T-cell (primary cell): ENCODE results near the gene CRB3. TPM values are rescaled to one million over a fixed set of nuclear protein-coding genes. Genes with fewer than 3 reads are reported as not detected.

Experiments
- ATAC-seq, 4 experiments: fragments of 200-7000 bp in 3 of 4; fragments of 150-1000 bp in 1 of 4; cut with Tn5 transposase; replicated peaks in 1 of 4; 1 replicate in 3 of 4; 2 replicates in 1 of 4; pipeline ENCODE4 v1.10.0; 2021; ENCODE audit warnings: moderate library complexity in 3 of 4, mild to moderate bottlenecking in 2 of 4, moderate number of reproducible peaks in 1 of 4
- CTCF ChIA-PET, 2 donors: fragments of 300-600 bp; sonication (Branson Sonifier 250); formaldehyde crosslinking; loops; one replicate each; lab custom pipeline; 2022; ENCODE audit warnings: antibody characterized with exemption in 2 of 2; lab: Charles Lee
- POLR2A ChIA-PET, 2 donors: fragments of 300-600 bp; sonication (Branson Sonifier 250); formaldehyde crosslinking; loops; one replicate each; lab custom pipeline; 2022; ENCODE audit warnings: antibody characterized with exemption in 2 of 2; lab: Charles Lee
- DNase-seq, 35 experiments: peaks; one replicate each; pipeline versions ENCODE4 v3.0.0 to v3.0.0-alpha.2; 2013 to 2023
- H3K27ac ChIP-seq: one replicate; pipeline ENCODE4 v1.5.1; 2013; ENCODE audit warnings: low read length
- H3K27me3 ChIP-seq, 2 experiments: replicated peaks in 1 of 2; 1 replicate in 1 of 2; 2 replicates in 1 of 2; pipeline versions ENCODE4 v1.6.1 to v1.7.0; 2013; ENCODE audit warnings: low read length in 1 of 2, mixed read lengths in 1 of 2; ENCODE audit not compliant: control insufficient read depth in 2 of 2, insufficient read depth in 2 of 2; ENCODE audit errors: extremely low read depth in 1 of 2
- H3K36me3 ChIP-seq, 2 donors: 1 replicate in 1 of 2; 2 replicates in 1 of 2; pipeline versions ENCODE4 v1.6.1 to v1.7.0; 2013; ENCODE audit warnings: low read length in 1 of 2; ENCODE audit not compliant: control insufficient read depth in 2 of 2, insufficient read depth in 1 of 2; ENCODE audit errors: extremely low read depth in 1 of 2
- H3K4me1 ChIP-seq, 2 experiments: 1 replicate in 1 of 2; 2 replicates in 1 of 2; pipeline versions ENCODE4 v1.6.1 to v1.7.0; 2013; ENCODE audit warnings: low read length in 2 of 2, mixed read lengths in 1 of 2; ENCODE audit not compliant: insufficient read depth in 2 of 2, control insufficient read depth in 1 of 2; ENCODE audit errors: extremely low read depth in 1 of 2
- H3K4me3 ChIP-seq, 2 donors: 1 replicate in 1 of 2; 2 replicates in 1 of 2; pipeline versions ENCODE4 v1.5.1 to v1.7.0; 2013; ENCODE audit warnings: mild to moderate bottlenecking in 2 of 2, low read length in 1 of 2, moderate library complexity in 1 of 2; ENCODE audit not compliant: control insufficient read depth in 1 of 2; ENCODE audit errors: extremely low read depth in 1 of 2
- H3K9me3 ChIP-seq: 2 replicates; pipeline ENCODE4 v1.7.0; 2013
- H3K27ac Mint-ChIP-seq, 2 donors: one replicate each; pipeline ENCODE4 v1.8.0; 2020 to 2021; ENCODE audit warnings: mild to moderate bottlenecking in 2 of 2, mixed read lengths in 2 of 2
- H3K27me3 Mint-ChIP-seq, 2 donors: one replicate each; pipeline ENCODE4 v1.8.0; 2021 to 2022; ENCODE audit warnings: mixed read lengths in 2 of 2
- H3K36me3 Mint-ChIP-seq: one replicate; pipeline ENCODE4 v1.8.0; 2021; ENCODE audit warnings: mixed read lengths
- H3K4me1 Mint-ChIP-seq, 3 donors: one replicate each; pipeline ENCODE4 v1.8.0; 2020 to 2022; ENCODE audit warnings: mixed read lengths in 3 of 3, mild to moderate bottlenecking in 1 of 3
- H3K4me3 Mint-ChIP-seq, 3 donors: one replicate each; pipeline ENCODE4 v1.8.0; 2020 to 2022; ENCODE audit warnings: mild to moderate bottlenecking in 3 of 3, mixed read lengths in 3 of 3, moderate library complexity in 3 of 3
- H3K9me3 Mint-ChIP-seq, 3 donors: one replicate each; pipeline ENCODE4 v1.8.0; 2020 to 2022; ENCODE audit warnings: mixed read lengths in 3 of 3
- WGBS: methylation state at CpG from one replicate; pipeline ENCODE4 v1.1.5; 2013; ENCODE audit warnings: missing lambda C conversion rate; ENCODE audit not compliant: insufficient coverage; 5-methylcytosine and 5-hydroxymethylcytosine counted together
- total RNA-seq, 35 experiments: library from RNA in 6 of 35; stranded (reverse) in 6 of 35; fragments of 120-200 nt in 1 of 35; gene quantifications; one replicate each; pipeline versions ENCODE4 v1.2.1 to v1.2.4 and lab custom pipeline; 2013 to 2026

Gene CRB3
- total RNA-seq, 5 donors from 2014 or later (not counting 1 experiment from before 2014, with no cell fraction given): 5.7 to 6.5 (median 5.9) TPM

GRCh38 chr19:6433165-6433564 lies 30.9 kb upstream of the CRB3 start:
- Histone ChIP-seq H3K27me3 (peaks cover 0 to 6% of the 10 kb centered on the region in 2 experiments), H3K36me3 (no peaks in the 10 kb centered on the region), H3K4me3 (no peak overlapping the region), H3K9me3 (no peaks in the 10 kb centered on the region), H3K4me1 (peaks cover 0 to 7% of the 10 kb centered on the region in 2 experiments), H3K27ac (no peak overlapping the region)
- Mint-ChIP-seq H3K27ac (no peak overlapping the region), H3K9me3 (no peaks in the 10 kb centered on the region), H3K4me1 (peaks cover 0 to 7% (median 2%) of the 10 kb centered on the region in 3 donors), H3K27me3 (no peaks in the 10 kb centered on the region), H3K36me3 (no peaks in the 10 kb centered on the region), H3K4me3 (no peak overlapping the region)
- CTCF ChIA-PET: no interaction called here
- ATAC-seq (no peak), DNase-seq (no peak)
- 96% methylated on average over 4 of the region's 11 CpGs for WGBS
- POLR2A ChIA-PET: no interaction called here

- WGBS: 89% methylated on average over 6 of the region's 10 CpGs
- no peak within 1 kb of the TSS for H3K27ac Mint-ChIP-seq
Measured at GRCh38 chr19:6433663-6434062, 30.4 kb upstream of the CRB3 start, which contains the start of gene SLC25A41. SLC25A41 (minus strand) TSS chr19:6433763; CDS start chr19:6433693, 70 bp downstream.

DNA sequence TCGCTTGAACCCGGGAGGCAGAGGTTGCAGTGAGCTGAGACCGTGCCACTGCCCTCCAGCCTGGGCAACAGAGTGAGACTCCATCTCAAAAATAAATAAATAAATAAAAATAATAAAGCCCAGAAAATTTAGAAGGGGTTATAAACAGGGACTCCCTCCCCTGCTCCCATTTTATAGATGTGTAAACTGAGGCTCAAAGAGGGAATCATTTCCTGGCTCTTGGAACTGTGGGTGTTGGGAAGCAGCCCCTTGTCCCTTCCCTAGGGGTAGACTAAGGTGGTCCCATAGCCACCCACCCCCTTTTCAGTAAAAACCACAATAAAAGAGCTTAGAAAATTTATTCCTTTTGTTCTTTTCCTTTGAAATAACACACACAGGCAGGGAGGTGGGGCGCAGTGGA lies 24.3 kb upstream of the CRB3 start:
- ChIA-PET POLR2A (no interaction called here), CTCF (no interaction called here)
- H3K4me3 Mint-ChIP-seq: no peak overlapping the region
- no peak for DNase-seq
- H3K36me3 Mint-ChIP-seq: no peaks in the 10 kb centered on the region
- Histone ChIP-seq H3K9me3 (no peaks in the 10 kb centered on the region), H3K27ac (no peak overlapping the region), H3K4me1 (no peaks in the 10 kb centered on the region), H3K36me3 (no peaks in the 10 kb centered on the region), H3K27me3 (peaks cover 0 to 2% of the 10 kb centered on the region in 2 experiments), H3K4me3 (no peak overlapping the region)
- H3K27me3 Mint-ChIP-seq: no peaks in the 10 kb centered on the region
- H3K4me1 Mint-ChIP-seq: no peaks in the 10 kb centered on the region
- H3K9me3 Mint-ChIP-seq: no peaks in the 10 kb centered on the region
- no peak for ATAC-seq
- WGBS: no CpG with 5 or more reads among the region's 4 CpGs
- H3K27ac Mint-ChIP-seq: no peak overlapping the region

More at GRCh38 chr19:6433663-6434062, 30.4 kb upstream of the CRB3 start, which contains the start of gene SLC25A41:
- POLR2A ChIA-PET: no interaction called here
- CTCF ChIA-PET: no interaction called here
- Mint-ChIP-seq H3K4me1 (peaks cover 0 to 7% (median 2%) of the 10 kb centered on the region in 3 donors), H3K4me3 (no peak within 1 kb of the TSS), H3K9me3 (no peaks in the 10 kb centered on the region), H3K36me3 (no peaks in the 10 kb centered on the region), H3K27me3 (no peaks in the 10 kb centered on the region)
- no peaks in the 10 kb centered on the region for H3K36me3 ChIP-seq
- peaks cover 0 to 6% of the 10 kb centered on the region in 2 experiments for H3K27me3 ChIP-seq
- no peaks in the 10 kb centered on the region for H3K9me3 ChIP-seq
- H3K27ac ChIP-seq: no peak within 1 kb of the TSS
- H3K4me3 ChIP-seq: no peak within 1 kb of the TSS
- no peak for ATAC-seq
- peaks cover 0 to 7% of the 10 kb centered on the region in 2 experiments for H3K4me1 ChIP-seq
- no peak for DNase-seq

GRCh38 chr19:6440905-6441304 lies 23.2 kb upstream of the CRB3 start:
- no peak overlapping the region for H3K4me3 Mint-ChIP-seq
- peaks cover 6% of the 10 kb centered on the region for H3K36me3 Mint-ChIP-seq
- no peaks in the 10 kb centered on the region for H3K4me1 Mint-ChIP-seq
- H3K9me3 ChIP-seq: no peaks in the 10 kb centered on the region
- no peak for DNase-seq
- no peaks in the 10 kb centered on the region for H3K36me3 ChIP-seq
- no peaks in the 10 kb centered on the region for H3K27me3 Mint-ChIP-seq
- WGBS: 78% methylated on average over 2 of the region's 3 CpGs
- ChIA-PET POLR2A (no interaction called here), CTCF (no interaction called here)
- peaks cover 0 to 2% of the 10 kb centered on the region in 2 experiments for H3K27me3 ChIP-seq
- H3K27ac ChIP-seq: no peak overlapping the region
- H3K9me3 Mint-ChIP-seq: no peaks in the 10 kb centered on the region
- no peaks in the 10 kb centered on the region for H3K4me1 ChIP-seq
- no peak overlapping the region for H3K4me3 ChIP-seq
- peak overlapping the region in 1 of 2 donors; percentile 34 for H3K27ac Mint-ChIP-seq
- ATAC-seq: no peak

DNA sequence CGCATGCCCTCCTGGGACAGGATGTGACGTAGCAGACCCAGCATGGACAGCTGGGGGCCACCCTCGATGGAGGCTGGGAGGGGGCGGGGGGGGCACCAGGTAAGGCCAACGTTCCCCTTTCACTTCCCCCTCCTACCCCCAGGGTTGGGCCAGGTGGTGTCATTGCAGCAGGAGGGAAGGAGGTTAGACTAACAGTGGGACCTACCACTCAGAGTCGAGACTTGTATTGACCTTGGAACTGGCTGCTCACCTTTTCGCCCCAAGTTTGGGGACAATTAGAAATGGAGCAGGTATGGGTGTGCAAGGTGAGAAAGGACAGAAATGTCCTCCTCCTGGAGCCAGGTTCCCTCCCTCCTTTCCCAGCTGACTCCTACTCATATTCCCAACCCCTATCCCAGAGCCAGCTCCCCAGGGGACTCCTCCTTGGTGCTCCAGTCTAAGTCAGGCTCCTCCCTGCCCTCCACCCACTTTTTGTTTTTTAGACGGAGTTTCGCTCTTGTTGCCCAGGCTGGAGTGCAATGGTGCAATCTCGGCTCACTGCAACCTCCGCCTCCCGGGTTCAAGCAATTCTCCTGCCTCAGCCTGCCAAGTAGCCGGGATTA lies 21.9 kb upstream of the CRB3 start:
- ChIA-PET POLR2A (no interaction called here), CTCF (no interaction called here)
- Mint-ChIP-seq H3K27ac (no peak overlapping the region), H3K36me3 (peaks cover 13% of the 10 kb centered on the region), H3K4me3 (no peak overlapping the region), H3K4me1 (no peaks in the 10 kb centered on the region), H3K27me3 (no peaks in the 10 kb centered on the region), H3K9me3 (no peaks in the 10 kb centered on the region)
- H3K27me3 ChIP-seq: peaks cover 0 to 2% of the 10 kb centered on the region in 2 experiments
- no peak overlapping the region for H3K27ac ChIP-seq
- no peaks in the 10 kb centered on the region for H3K36me3 ChIP-seq
- H3K4me1 ChIP-seq: no peaks in the 10 kb centered on the region
- no peaks in the 10 kb centered on the region for H3K9me3 ChIP-seq
- 97% methylated on average over 5 of the region's 13 CpGs for WGBS
- ATAC-seq: no peak
- no peak for DNase-seq
- H3K4me3 ChIP-seq: no peak overlapping the region

- DNase-seq (no peak), ATAC-seq (no peak)
- no peaks in the 10 kb centered on the region for H3K4me1 ChIP-seq
- 92% methylated on average over 8 of the region's 13 CpGs for WGBS
- no peaks in the 10 kb centered on the region for H3K9me3 ChIP-seq
- Mint-ChIP-seq H3K9me3 (no peaks in the 10 kb centered on the region), H3K36me3 (peaks cover 13% of the 10 kb centered on the region), H3K27me3 (no peaks in the 10 kb centered on the region), H3K4me3 (no peak overlapping the region), H3K27ac (no peak overlapping the region), H3K4me1 (no peaks in the 10 kb centered on the region)
- no peak overlapping the region for H3K4me3 ChIP-seq
- POLR2A ChIA-PET: no interaction called here
- H3K27ac ChIP-seq: no peak overlapping the region
- CTCF ChIA-PET: no interaction called here
- H3K36me3 ChIP-seq: no peaks in the 10 kb centered on the region
- peaks cover 0 to 1% of the 10 kb centered on the region in 2 experiments for H3K27me3 ChIP-seq
Measured at GRCh38 chr19:6443986-6444385, 20.1 kb upstream of the CRB3 start.
